ENCODE data around the gene CNP.
"Not testable (repeated sequence)": the region's sequence is repeated elsewhere in the genome, so short reads cannot be mapped to it uniquely, and the experiment has no call there.

The CNP gene

DNA sequence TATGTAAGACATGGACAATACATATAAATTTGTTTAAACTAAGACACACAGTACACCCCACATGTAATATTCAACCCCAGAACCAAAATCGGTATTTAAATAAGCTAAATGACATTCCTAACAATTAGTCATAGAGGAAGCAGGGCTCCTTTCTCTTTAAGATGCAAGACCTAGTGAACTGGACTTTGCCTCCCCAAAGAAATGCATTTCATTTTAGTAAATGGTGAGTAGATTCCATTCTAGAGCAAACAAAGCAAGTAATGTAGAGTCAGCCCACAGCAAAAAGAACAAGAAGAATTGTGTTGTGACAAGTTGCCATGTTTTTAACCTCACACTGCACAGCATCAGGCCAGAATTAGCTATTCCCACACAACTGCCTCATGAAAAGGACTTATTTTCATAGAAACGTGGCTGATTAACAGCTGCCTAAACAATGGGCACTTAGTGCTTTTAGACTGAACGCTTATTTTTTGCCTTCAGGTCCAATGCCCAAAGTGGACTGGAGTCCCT, 36.3 kb downstream of the CNP start:
- DNase-seq (ENCODE audit: low spot score) = no peak

DNA sequence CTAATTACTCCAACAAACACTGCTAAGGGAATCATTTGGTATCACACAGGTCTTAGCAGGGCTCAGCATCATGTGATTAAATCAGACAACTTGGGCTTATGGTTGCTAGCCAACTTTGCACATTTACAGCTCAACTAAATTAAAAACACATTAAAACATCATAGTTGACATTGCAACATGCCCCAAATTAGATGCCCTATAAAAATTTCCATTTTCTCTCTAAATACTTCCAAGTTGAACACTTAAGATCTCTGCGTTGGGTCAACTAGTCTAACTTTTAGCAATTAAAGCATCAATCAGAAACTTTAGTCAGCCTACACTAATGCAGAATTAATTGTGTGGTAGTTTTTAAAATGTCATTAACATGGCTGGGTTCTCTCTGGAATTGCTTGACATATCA, 38.6 kb downstream of the CNP start:
- no peak for DNase-seq (ENCODE audit: low spot score)

DNA sequence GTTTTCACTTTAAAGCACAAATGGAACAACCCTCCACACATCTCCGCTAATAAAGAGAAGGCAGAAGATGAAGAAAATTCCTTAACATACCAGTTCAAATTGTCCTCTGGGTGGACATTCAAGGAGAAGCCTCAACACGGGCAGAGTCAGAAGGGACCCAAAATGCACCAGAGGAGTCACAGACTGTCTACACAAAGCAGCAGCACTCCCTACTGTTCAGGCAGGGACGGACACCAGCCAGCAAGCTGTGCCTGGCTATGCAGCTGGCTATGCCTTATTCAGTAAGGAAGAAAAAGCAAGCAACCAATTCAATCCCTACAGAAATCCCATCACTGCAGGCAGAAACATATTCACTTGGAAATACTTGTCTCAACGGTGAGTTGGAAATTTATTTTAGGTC, 42.6 kb downstream of the CNP start:
- no peak for DNase-seq (ENCODE audit: low spot score)

DNA sequence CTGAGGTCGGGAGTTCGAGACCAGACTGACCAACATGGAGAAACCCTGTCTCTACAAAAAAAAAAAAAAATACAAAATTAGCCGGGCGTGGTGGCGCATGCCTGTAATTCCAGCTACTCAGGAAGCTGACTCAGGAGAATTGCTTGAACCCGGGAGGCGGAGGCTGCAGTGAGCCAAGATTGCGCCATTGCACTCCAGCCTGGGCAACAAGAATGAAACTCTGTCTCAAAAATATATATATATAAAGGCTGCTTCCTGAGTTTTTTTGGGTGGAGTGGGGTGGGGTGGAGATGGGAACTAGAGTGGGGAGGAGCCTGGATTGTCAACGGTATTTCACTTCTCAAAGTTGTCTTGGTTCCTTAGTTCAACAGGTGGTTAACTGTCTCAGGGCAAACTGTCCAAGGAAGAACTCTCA, 43.7 kb downstream of the CNP start:
- not testable (repeated sequence) for DNase-seq (ENCODE audit: low spot score)

DNA sequence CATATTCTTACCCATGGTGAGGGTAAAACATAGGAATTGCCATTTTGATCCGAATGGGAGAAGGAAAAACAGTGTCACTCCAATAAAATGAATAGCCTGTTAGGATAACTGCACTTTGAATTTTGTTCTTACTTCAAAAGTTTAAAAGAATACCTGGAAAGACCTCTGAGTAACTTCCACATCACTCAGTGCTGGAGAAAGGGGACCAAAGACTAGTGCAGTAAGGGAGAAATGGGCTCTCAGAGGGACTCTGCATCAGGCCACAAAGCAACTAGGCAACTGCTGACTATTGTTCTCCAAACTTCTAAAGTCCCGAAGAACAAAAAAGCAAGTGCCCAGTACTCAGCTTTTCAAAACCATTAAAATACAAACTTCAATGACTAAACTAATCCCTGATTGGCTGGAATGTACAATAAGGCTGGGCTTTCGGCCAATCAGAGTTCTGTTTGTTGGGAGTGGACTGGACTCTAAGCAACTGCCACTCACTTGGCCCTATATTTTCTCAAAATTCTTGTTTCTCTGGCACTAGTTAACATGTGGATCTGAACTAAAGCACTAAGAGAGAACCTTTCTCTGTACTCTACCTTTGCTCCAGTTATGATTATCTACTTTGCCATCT, 44.4 kb downstream of the CNP start:
- peak; percentile 23 for DNase-seq (ENCODE audit: low spot score)

DNA sequence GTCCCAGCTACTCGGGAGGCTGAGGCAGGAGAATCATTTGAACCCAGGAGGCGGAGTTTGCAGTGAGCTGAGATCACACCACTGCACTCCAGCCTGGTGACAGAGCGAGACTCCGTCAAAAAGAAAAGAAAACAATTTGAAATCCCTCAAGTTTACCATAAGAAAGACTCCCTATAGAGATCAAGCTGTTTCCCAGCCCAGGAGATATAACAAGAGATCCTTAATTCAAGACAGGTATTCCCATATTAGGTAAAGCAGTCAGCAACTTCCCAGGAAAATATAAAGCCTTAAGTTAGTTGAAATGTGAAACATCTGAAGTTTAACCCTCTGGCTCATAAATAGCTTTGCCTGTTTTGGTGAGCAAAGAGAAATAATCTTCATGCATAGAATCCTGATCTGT, 45.8 kb downstream of the CNP start:
- DNase-seq (ENCODE audit: low spot score) = not testable (repeated sequence)

DNA sequence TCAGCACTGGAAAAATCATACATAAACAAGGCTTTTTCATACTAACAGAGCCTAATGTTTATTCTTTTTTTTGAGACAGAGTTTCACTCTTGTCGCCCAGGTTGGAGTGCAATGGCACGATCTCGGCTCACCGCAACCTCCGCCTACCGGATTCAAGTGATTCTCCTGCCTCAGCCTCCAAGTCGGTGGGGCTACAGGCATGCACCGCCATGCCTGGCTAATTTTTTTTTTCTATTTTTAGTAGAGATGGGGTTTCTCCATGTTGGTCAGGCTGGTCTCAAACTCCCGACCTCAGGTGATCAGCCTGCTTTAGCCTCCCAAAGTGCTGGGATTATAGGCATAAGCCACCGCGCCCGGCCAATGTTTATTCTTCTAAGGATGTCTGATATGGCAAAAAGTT, 47.1 kb downstream of the CNP start:
- not testable (repeated sequence) for DNase-seq (ENCODE audit: low spot score)

DNA sequence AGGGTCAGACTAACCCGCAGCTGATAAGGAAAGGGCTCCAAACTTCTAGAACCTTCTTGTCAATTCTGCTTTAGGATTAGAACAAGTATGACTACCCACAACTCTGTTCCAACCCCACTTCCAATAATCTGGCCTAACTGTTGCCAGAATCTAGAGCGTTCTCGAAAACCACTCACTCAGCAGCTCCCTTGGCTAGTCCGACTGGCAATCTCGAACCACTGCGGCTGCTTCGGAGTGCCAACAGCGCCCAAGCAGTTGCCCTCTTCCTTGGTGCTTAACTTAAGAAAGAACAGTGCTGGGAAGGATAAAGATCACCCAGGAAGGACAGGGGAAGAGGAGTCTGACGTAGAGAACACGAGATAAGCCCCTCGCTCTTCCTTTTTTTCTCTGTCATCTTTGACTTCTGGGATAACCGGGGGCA, 49.8 kb downstream of the CNP start:
- DNase-seq (ENCODE audit: low spot score) = peak; percentile 38

DNA sequence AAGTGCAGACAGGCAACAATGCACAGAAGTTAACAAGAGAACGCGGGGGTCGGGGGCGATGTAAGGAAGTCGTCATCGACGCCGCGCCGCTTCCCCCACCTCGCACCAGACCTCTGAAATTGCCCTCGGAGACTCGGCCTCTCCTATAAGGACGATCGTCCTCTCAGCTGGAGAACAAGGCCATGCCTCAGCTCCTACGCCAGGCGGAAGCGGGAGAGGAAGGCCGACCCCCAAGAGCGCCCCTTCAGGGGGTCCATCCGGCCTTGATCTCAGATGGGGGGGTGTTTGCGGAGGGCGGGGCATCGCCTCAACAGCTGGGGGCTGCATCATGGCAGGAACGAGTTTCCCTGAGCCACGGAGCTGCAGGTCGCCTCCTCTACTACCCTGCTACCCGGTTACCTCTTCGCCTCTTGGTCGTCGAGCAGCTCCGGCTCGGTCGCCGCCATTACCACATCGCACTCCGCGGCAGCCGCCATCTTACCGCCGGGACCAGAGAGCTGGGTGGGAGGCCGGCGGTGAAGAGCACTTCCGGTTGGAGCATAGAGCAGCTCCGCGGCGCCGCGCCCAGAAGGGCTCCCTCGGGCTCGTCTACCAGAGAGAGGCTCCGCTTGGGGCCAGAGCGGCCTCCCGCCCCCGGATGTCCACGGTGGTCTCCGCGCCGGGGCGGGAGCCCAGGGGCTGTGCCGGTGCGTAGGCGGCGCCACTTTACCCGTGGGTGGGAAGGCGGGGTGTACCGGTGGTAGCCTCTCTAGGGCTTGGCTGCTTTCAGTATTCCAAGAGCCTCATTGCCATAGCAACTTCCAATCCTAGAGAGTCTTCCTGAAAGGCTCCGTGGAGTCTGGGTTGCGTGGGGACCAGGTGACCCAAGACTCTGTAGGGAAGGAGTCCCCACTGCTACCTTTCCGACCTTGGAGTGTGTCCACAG, 50.6 kb downstream of the CNP start, which contains the start of gene DNAJC7:
Gene DNAJC7 (minus strand): TSS at position 499 of the 925 bp plus-strand sequence. CDS start 23 bp downstream, at position 476.
- DNase-seq (ENCODE audit: low spot score) = peak; percentile 91

DNA sequence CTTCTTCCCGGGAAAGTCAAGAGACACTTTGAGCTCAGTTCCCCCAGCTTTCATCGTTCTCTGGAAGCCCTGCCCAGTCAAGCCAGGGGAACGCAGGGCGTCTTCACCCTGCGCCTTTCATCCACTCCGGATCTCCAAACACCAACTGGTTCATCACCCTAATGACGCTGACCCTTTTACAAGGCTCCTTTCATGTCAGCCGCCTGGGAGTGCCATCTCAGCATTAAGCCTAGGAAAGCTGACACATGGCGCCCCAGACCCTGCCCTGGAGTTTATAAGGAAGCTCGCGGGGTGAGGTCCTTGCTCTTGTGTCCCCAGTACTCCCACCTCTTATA, 51.2 kb downstream of the CNP start:
- DNase-seq (ENCODE audit: low spot score) = no peak

DNA sequence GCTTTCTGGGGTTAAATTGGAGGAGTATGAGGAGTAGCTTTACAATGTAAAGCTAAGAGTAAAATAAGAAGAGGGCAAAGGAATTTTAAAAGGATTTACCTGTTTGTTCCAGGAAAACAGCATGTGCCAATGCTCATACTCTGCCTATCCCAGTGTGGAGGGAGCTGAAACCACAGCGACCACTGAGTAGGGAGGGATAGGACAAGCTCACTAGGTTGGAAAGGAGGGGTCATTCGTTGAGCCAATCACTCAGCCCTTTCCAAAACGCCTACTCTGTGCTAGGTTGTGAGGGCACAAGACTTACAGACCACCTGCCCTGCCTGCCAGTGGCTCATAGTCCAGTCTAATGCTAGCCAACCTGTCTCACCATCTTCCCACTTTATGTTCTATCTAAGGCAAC, 51.7 kb downstream of the CNP start:
- no peak for DNase-seq (ENCODE audit: low spot score)

DNA sequence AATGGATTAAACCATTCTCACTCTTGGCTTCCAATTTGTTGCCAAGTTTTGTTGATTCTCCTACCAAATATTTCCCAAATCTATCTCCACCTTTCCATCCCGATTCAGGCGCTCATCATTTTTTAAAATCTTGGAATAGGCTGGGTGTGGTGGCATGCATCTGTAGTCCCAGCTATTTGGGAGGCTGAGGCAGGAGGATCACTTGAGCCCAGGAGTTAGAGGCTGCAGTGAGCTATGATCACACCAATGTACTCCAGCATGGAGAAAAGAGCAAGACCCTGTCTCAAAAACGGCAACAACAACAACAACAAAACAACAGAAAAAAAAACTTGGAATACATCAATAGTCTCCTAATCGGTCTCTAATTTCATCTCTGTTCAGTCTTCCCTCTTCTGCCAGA, 52.4 kb downstream of the CNP start:
- DNase-seq (ENCODE audit: low spot score) = no peak

DNA sequence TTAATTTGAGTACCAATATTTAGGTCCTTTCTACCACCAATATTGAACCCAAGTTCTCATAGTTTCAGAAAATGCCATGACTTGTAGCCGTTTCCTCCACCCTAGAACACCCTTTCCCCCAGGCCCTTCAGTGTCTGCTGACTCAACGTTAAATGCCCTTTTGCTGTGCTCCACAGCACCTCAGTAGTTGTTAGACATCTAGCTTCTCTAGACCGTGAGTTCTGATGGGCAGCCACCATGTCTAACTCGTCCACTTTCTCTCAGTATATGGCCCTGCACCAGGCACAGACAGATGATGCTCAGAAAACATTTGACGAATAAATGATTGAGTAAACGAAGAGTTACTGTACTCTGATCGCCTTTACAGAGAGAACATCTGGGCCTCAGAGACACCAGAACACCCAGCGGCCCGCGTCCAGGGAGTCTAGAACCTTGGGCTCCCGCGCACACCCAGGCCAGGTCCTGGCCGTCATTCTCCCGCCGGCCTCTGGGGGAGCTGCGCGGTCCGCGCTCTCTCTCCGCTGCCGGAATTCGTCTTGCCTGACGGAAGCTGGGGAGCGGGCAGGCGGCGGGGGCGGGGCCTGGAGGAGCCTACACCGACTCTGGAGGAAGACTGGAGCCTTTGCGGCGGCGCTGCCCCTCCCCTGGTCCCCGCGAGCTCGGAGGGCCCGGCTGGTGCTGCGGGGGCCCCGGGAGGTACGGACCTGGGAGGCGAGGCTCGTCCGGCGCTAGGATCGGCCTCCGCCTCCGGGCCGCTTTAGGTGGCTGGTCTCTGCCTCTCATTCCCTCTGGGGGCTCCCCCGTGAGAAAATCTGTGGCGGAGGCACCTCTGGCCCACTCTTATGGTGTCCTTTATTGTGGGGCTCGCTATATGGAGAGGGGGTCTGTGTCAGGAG, 53.2 kb downstream of the CNP start, which contains the start of gene NKIRAS2:
Gene NKIRAS2 (plus strand): TSS at position 582 of the 896 bp plus-strand sequence. CDS start 1,488 bp downstream, outside the sequence.
- DNase-seq (ENCODE audit: low spot score) = peak; percentile 93

DNA sequence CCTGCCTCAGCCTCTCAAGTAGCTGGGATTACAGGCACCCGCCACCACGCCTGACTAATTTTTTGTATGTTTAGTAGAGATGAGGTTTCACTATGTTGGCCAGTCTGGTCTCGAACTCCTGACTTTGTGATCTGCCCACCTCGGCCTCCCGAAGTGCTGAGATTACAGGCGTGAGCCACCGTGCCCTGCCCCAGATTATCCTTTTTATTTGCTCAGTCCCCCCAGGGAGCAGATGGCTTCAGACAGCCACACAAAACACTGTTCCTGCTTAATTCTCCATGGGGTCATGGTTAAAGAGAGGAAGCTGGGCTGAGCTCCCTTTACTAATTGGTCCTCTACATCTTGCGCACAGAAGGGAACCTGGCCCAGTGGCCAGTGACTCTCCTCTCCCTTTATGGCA, 54.2 kb downstream of the CNP start:
- DNase-seq (ENCODE audit: low spot score) = not testable (repeated sequence)

DNA sequence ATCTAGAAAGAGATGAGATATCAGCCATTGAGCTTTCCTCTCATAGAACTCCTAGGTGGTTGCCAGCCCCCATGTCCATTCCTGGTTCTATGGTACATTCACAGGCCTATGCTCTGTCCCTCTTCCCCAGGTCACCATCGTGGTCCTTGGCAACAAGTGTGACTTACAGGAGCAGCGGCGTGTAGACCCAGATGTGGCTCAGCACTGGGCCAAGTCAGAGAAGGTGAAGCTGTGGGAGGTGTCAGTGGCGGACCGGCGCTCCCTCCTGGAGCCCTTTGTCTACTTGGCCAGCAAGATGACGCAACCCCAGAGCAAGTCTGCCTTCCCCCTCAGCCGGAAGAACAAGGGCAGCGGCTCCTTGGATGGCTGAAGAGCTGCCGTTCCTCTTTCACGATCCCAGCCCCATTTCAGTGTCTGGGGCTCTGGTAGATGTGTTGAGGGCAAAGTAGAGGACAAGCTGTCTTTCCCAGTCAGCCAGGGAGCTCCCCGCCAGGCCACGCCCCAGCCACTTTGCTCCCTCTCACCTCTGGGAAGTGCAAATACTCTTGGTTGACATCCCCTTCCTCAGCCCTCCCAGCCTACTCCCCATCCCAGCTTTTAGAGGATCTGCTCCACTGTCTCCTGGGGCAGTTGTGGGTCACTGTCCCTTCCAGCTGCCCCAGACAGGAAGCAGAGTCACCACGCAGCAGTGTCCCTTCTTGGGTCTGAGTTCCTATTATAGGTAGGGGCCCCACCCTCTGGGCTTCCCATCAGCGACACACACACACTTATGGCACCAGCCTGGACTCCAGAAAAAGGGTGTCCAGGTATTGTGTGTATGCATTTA, 57.1 kb downstream of the CNP start:
- no peak for DNase-seq (ENCODE audit: low spot score)

DNA sequence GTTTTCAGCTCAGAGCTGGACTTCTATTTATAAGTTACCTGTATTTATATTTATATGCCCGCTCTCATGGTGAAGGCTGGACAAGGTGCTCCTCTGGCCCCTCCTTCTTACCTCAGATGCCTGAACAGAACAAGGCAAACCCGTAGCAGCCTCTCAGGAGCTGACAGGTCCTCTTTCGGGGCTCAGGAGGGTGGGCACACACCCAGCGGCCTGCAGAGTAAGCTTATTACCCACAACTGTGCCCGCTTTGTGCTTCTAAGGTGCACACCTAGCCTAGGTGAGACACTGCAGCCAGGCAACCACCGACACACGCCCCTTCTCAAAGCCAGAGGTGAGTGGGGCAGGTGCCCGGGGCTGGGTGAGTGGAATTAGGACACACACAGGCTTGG, 58.6 kb downstream of the CNP start:
- DNase-seq (ENCODE audit: low spot score) = no peak

DNA sequence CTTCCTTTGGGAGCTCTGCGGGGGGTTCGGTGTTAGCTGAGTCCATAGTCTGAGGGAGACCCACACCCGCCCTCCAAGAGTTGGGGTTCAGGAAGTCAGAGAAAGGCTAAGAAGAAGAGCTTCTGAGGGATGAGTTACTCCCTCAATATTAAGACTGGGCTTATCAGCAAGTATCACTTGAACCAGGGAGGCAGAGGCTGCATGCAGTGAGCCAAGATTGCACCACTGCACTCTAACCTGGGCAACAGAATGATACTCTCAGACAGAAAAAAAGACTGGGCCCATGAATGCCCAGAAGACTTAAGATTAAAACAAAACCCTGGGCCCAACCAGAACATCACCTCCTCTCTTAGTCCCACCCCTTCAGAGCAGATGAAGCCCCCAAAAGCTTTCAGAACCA, 59.3 kb downstream of the CNP start:
- DNase-seq (ENCODE audit: low spot score) = peak; percentile 20

DNA sequence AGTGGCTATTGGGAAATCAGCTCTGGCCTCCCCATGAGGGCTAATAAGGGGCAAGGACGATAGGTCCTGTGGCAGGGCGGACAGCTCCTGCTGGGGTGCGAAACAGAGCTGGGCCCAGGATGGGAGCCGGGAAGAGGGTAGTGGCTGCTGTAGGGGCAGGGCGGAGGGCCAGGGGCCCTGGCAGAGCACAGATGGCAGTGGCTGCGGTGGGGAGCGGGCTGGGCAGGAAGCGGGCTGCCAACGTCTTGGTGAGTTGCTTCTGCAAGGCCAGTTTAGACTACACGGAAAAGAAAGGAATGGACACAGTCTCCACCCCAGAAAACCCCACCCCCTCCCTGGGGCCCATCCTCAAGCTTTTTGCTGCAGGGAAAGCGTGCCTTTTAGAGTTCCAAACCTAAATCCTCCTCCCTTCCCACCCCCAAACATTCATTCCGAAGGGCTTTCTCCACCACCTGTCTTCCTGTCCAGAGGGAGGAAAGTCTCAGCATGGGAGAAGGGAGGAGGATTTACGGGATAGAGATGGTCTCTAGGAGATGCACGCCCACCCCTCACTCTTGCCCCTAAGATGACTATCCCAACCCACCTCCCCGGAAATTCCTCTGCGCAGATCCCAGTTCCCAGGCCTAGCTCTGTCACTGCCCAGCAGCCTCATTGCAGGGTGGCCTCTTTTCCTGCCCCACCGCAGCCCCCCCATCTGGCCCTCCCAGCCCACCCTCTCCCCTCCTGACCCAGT, 60.4 kb downstream of the CNP start:
- DNase-seq (ENCODE audit: low spot score) = no peak

Measured in hematopoietic multipotent progenitor cell treated with erythropoietin and hydrocortisone succinate and interleukin-3 and kit ligand, for 15 days (in vitro differentiated cells).